ENCODE results near the gene LACTB.

Gene LACTB

DNA sequence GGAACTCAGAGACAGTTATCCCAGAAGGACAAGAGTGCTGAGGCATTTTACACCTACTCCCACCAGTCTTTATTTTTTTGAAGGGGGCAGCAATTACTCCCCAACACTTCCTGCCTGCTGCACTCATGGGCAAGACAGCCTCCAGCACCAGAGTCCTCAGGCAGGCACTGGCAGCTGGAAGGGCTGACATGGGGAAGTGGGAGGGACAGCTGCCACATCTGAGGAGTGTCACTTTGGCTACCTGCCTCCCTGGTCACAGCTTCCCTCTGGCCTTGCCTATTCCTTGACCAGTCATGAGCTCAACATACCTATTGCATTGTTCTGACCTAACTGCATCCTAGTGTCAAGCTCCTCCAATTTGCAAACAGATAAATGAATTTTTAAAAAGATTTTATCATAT lies 10.2 kb upstream of the LACTB start:
- DNase-seq (ENCODE audit: low read depth): no peak
- TF ChIP-seq, protein P1, sequence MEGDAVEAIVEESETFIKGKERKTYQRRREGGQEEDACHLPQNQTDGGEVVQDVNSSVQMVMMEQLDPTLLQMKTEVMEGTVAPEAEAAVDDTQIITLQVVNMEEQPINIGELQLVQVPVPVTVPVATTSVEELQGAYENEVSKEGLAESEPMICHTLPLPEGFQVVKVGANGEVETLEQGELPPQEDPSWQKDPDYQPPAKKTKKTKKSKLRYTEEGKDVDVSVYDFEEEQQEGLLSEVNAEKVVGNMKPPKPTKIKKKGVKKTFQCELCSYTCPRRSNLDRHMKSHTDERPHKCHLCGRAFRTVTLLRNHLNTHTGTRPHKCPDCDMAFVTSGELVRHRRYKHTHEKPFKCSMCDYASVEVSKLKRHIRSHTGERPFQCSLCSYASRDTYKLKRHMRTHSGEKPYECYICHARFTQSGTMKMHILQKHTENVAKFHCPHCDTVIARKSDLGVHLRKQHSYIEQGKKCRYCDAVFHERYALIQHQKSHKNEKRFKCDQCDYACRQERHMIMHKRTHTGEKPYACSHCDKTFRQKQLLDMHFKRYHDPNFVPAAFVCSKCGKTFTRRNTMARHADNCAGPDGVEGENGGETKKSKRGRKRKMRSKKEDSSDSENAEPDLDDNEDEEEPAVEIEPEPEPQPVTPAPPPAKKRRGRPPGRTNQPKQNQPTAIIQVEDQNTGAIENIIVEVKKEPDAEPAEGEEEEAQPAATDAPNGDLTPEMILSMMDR (IDR thresholded peaks at IDR 0.05; ENCODE audit: low read depth, low read length, missing control alignments): no peak
- H3K4me3 ChIP-seq (ENCODE audit: low read depth, low read length): no peak overlapping the region

DNA sequence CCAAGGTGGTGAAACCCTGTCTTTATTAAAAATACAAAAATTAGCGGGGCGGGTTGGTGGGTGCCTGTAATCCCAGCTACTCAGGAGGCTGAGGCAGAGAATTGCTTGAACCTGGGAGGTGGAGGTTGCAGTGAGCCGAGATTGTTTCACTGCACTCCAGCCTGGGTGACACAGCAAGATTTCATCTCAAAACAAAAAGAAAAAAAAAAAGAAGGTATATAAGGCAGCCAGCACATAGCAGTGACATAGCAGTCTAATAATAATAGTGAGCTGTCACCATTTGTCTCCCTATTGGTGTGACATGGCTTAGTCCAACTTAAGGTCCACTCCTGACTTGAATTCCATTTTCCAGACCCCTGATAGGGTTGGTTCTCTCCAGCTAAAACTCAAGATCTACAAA lies 8.8 kb upstream of the LACTB start:
- DNase-seq (ENCODE audit: low read depth): no peak

DNA sequence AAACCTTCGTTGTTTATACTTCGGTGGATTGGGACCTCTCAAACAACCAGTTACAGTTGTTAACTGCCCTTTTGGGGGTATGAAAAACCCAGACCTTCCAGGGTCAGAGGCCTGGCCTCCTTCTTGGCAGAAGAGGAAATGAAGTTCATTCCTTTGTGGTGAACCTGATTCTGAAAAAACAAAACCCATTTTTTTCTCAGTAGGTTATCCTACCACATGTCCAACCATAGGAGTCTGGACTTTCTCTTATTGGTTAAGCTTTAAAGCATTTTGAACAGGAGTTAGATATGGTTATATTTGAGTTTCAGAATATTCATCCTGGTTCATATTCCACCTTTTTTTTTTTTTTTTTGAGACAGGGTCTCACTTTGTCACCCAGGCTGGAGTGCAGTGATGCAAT lies 7.2 kb upstream of the LACTB start:
- H3K4me3 ChIP-seq (ENCODE audit: low read depth, low read length): no peak overlapping the region
- no peak for DNase-seq (ENCODE audit: low read depth)
- TF ChIP-seq, protein P1 (IDR thresholded peaks at IDR 0.05; ENCODE audit: low read depth, low read length, missing control alignments): no peak

More for the DNA sequence above, 8.8 kb upstream of the LACTB start:
- TF ChIP-seq, protein P1 (IDR thresholded peaks at IDR 0.05; ENCODE audit: low read depth, low read length, missing control alignments): no peak
- no peak overlapping the region for H3K4me3 ChIP-seq (ENCODE audit: low read depth, low read length)

DNA sequence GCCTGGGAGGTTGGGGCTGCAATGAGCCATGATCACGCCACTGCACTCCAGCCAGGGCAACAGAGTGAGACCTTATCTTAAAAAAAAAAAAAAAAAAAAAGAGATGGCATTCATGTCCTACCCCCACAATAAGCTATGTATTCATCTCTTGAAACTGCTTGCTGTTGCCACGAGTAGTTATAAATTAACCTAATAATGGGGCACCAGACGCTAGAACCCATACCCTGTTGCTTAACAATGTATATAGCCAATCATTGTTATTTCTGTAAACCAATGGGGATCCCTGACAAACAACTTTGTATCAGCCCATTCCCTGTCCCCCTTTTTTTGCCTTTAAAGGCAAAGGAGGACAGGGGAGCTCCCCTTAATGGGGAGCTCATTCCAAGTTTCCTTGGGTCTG lies 2.8 kb upstream of the LACTB start:
- TF ChIP-seq, protein P1 (IDR thresholded peaks at IDR 0.05; ENCODE audit: low read depth, low read length, missing control alignments): no peak
- no peak for DNase-seq (ENCODE audit: low read depth)
- H3K4me3 ChIP-seq (ENCODE audit: low read depth, low read length): no peak overlapping the region

DNA sequence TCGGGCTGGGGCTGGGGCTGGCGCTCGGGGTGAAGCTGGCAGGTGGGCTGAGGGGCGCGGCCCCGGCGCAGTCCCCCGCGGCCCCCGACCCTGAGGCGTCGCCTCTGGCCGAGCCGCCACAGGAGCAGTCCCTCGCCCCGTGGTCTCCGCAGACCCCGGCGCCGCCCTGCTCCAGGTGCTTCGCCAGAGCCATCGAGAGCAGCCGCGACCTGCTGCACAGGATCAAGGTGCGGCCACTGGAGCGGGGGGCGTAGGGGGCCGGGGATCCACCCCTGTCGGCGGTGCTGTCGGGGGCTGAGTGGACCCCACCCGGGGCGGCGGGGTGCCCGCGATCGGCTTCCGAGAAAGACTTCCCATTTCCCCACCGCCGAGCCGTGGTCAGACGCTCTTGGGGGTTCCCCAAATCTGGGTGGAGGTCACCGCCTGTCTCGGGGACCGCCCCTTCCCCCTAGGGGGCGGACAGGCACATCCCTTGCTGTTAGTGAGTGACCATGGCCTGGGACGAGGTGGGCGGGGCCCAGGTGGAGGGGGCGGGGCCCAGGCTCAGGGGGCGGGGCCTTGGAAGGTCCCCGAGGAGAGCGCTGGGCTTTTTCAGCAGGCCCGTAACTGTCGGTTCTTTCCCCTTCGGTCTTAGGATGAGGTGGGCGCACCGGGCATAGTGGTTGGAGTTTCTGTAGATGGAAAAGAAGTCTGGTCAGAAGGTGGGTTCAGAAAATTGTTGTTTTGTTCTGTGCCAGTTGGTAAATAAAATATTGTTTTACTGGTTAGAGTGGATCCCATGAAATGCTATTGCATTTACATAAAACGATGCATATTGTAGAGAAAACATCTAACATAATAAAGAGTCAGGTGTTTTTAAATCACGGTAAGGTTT lies 578 bp downstream of the LACTB start:
- peak overlapping the region; percentile 80 for H3K4me3 ChIP-seq (ENCODE audit: low read depth, low read length)
- DNase-seq (ENCODE audit: low read depth): peak; percentile 55
- TF ChIP-seq, protein P1 (IDR thresholded peaks at IDR 0.05; ENCODE audit: low read depth, low read length, missing control alignments): no peak

DNA sequence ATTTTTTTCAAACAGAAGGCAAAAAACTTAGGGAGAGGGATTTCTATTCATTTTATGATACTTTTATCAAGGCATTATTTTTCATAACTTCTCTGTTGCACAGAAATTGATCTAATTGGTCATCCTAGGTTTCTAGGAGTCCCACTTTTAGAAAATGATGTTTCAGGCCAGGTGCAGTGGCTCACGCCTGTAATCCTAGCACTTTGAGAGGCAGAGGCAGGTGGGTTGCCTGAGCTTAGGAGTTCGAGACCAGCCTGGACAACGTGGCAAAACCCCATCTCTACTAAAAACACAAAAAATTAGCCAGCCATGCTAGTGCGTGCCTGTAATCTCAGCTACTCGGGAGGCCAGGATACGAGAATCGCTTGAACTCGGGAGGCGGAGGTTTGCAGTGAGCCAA lies 2.8 kb downstream of the LACTB start:
- no peak overlapping the region for H3K4me3 ChIP-seq (ENCODE audit: low read depth, low read length)
- TF ChIP-seq, protein P1 (IDR thresholded peaks at IDR 0.05; ENCODE audit: low read depth, low read length, missing control alignments): no peak
- DNase-seq (ENCODE audit: low read depth): no peak

DNA sequence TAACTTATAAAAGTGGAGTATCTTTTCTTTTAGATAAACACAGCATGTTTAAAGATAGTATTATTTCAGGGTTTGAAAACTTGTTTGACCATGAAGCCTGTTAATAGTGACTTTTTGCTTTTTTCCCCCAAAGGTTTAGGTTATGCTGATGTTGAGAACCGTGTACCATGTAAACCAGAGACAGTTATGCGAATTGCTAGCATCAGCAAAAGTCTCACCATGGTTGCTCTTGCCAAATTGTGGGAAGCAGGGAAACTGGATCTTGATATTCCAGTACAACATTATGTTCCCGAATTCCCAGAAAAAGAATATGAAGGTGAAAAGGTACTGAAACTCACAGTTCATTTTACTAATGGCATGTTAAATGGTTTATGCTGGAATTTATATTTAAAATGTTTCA lies 5.1 kb downstream of the LACTB start:
- no peak for DNase-seq (ENCODE audit: low read depth)
- TF ChIP-seq, protein P1 (IDR thresholded peaks at IDR 0.05; ENCODE audit: low read depth, low read length, missing control alignments): no peak
- no peak overlapping the region for H3K4me3 ChIP-seq (ENCODE audit: low read depth, low read length)

All from GM12864 (cell line).